Measurements from ENCODE around the gene HSD17B13. TPM values are rescaled to one million over a fixed set of nuclear protein-coding genes. Genes with fewer than 3 reads are reported as not detected.

Gene HSD17B13
- total and polyA plus RNA-seq, 2 of the 13 experiments (the other 11 are each of a cell fraction or from before 2014, with no cell fraction given) = 0.04 to 0.15 TPM

DNA sequence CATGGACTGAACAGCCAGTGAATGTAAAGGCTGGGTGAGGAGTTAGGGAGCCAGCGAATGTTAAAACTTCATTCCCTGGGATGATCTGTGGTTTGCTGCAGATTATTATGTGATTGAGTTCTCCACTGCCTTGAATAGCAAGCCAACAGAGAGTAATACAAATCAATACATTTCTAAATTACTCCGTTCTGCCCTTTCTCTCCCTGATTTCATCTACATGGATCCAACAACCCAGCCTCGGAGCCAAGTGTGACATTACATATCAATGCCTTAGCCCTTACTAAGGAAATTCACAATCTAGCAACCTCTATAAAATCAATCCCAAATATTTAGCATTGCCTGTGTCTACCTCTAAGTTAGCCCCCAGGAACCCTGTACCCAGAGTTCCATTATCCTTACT is 11.0 kb downstream of the HSD17B13 start:
- Histone ChIP-seq H3K9ac (ENCODE audit: insufficient read depth, low read depth, low read length) (no peak overlapping the region), H3K36me3 (replicated peaks in 1 of 2; ENCODE audit: control insufficient read depth in 1 of 2, insufficient read depth in 2 of 2, low read length in 2 of 2) (no peaks in the 10 kb centered on the region), H3K4me2 (ENCODE audit: low read depth, low read length) (no peak overlapping the region), H3K27me3 (ENCODE audit: control insufficient read depth in 1 of 2, insufficient read depth in 2 of 2, low read length in 2 of 2) (no peaks in the 10 kb centered on the region), H4K20me1 (ENCODE audit: insufficient read depth, low read length) (no peaks in the 10 kb centered on the region), H2AFZ (ENCODE audit: low read length) (no peak overlapping the region), H3K27ac (ENCODE audit: extremely low read length, insufficient read depth, low read length) (no peak overlapping the region), H3K4me3 (replicated peaks in 1 of 3; ENCODE audit: insufficient read depth in 1 of 3, low read depth in 2 of 3, low read length in 3 of 3) (no peak overlapping the region), H3K9me3 (ENCODE audit: low read length) (no peaks in the 10 kb centered on the region), H3K79me2 (ENCODE audit: insufficient read depth, low read length) (no peaks in the 10 kb centered on the region), H3K4me1 (ENCODE audit: insufficient read depth, low read length) (peaks cover 6% of the 10 kb centered on the region; the same call in 1 of the 2 replicates)
- no peak for ATAC-seq
- intact Hi-C loops (cut with micrococcal nuclease; ENCODE audit: unreplicated experiment) (no loop called here), in situ Hi-C loops (cut with HindIII; ENCODE audit: extremely low pct_ligation_motif_present, low pct_unique_long_range_greater_than_20kb) (no loop called here)
- TF ChIP-seq NFE2L2 (IDR thresholded peaks at IDR 0.05; ENCODE audit: low read length) (no peak), KLF16 (CRISPR knock-in tag; IDR thresholded peaks at IDR 0.05) (no peak), NR2F6 (IDR thresholded peaks at IDR 0.05) (no peak), NR2F6 (CRISPR knock-in tag; IDR thresholded peaks at IDR 0.05) (no peak), IRX3 (CRISPR knock-in tag; IDR thresholded peaks at IDR 0.05; ENCODE audit: borderline replicate concordance, low read depth) (no peak), RBM22 (optimal IDR thresholded peaks at IDR 0.05; ENCODE audit: low read length) (no peak), ZNF619 (CRISPR knock-in tag; IDR thresholded peaks at IDR 0.05) (no peak), ZNF264 (CRISPR knock-in tag; IDR thresholded peaks at IDR 0.05) (no peak), POLR2AphosphoS5 (IDR thresholded peaks at IDR 0.05; ENCODE audit: low read depth, low read length) (no peak), ZNF350 (CRISPR knock-in tag; IDR thresholded peaks at IDR 0.05; ENCODE audit: borderline replicate concordance, low read depth) (no peak), BCL6 (CRISPR knock-in tag; IDR thresholded peaks at IDR 0.05) (no peak), KMT2A (CRISPR knock-in tag; IDR thresholded peaks at IDR 0.05) (no peak), ZFP37 (CRISPR knock-in tag; IDR thresholded peaks at IDR 0.05; ENCODE audit: borderline replicate concordance) (no peak)
- FAIRE-seq = no peak
- 97% methylated on average over 3 of the region's 3 CpGs for WGBS (ENCODE audit: low lambda C conversion rate)
- ChIA-PET CTCF (ENCODE audit: low intra/inter-chr PET ratio, low total read pairs) (no interaction called here), POLR2A (no interaction called here)
- BruUV-seq (replicated peaks) = no TSS peak
- DNase-seq (ENCODE audit: low spot score) = no peak
